A549 (cell line): ENCODE data around the gene MTCP1.

Experiments used
- CEBPB ChIP-seq, 2 experiments: fragments of >200 bp in 1 of 2; sonication (Bioruptor Twin) in 1 of 2; formaldehyde crosslinking in 1 of 2; IDR thresholded peaks; 2 replicates each; pipeline ENCODE4 v1.6.1; 2012 to 2016
- CTCF ChIP-seq: fragments of >200 bp; sonication (Bioruptor Twin); formaldehyde crosslinking; IDR thresholded peaks from 3 replicates; pipeline ENCODE4 v1.5.1; 2016
- HOXA7 ChIP-seq: fragments of 250-450 bp; sonication (Bioruptor Pico); IDR thresholded peaks from 2 replicates; pipeline ENCODE4 v1.5.0; 2020; ENCODE audit warnings: mild to moderate bottlenecking, moderate library complexity
- POLR2A ChIP-seq: IDR thresholded peaks from 2 replicates; pipeline ENCODE4 v1.6.1; 2012; ENCODE audit warnings: mild to moderate bottlenecking, low read length
- ZFP36 ChIP-seq: fragments of 450-650 bp; IDR thresholded peaks from 2 replicates; pipeline ENCODE4 v1.6.1; 2014; ENCODE audit warnings: borderline replicate concordance; ENCODE audit not compliant: partially characterized antibody
- TF ChIP-seq, protein P1 (sequence below): IDR thresholded peaks from 2 replicates; pipeline ENCODE4 v1.6.1; 2012

DNA sequence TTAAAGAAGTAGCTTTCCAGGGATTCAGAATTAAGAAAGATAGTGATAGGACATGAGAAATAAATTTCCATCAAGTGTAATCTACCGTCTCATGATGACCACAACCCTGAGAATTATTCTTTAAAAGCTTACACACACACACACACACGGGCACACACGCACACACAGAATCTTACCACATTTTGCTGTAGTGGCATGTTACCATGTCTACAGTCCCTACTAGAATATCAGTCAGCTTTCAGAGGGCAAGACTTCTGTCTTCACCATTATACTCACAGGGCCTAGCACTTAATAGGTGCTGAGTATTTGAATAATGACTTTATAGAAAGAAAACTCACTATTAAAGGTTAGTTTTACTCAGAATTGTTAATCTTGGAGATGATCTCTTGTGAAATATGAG is 15.4 kb downstream of the MTCP1 start:
- no peak for TF ChIP-seq CTCF
- no peak for TF ChIP-seq ZFP36
- no peak for TF ChIP-seq CEBPB (IDR thresholded peaks at IDR 0.05)
- no peak for TF ChIP-seq POLR2A
- TF ChIP-seq, protein P1, sequence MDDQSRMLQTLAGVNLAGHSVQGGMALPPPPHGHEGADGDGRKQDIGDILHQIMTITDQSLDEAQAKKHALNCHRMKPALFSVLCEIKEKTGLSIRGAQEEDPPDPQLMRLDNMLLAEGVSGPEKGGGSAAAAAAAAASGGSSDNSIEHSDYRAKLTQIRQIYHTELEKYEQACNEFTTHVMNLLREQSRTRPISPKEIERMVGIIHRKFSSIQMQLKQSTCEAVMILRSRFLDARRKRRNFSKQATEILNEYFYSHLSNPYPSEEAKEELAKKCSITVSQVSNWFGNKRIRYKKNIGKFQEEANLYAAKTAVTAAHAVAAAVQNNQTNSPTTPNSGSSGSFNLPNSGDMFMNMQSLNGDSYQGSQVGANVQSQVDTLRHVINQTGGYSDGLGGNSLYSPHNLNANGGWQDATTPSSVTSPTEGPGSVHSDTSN = no peak
- TF ChIP-seq HOXA7 (CRISPR knock-in tag) = no peak
